CD14-positive monocyte (primary cell): ENCODE measurements around the gene BEST4. TPM values are rescaled to one million over a fixed set of nuclear protein-coding genes. Genes with fewer than 3 reads are reported as not detected.

Experiments
- DNase-seq, 3 donors: peaks; one replicate each; pipeline ENCODE4 v3.0.0-alpha.2; 2011 to 2022
- H2AFZ ChIP-seq: 2 replicates; pipeline ENCODE4 v1.6.0; 2012; ENCODE audit warnings: mild to moderate bottlenecking, low read depth, low read length, inconsistent platforms; ENCODE audit not compliant: insufficient read depth, poor library complexity, severe bottlenecking
- H3K27ac ChIP-seq, 2 donors: 1 replicate in 1 of 2; 2 replicates in 1 of 2; pipeline ENCODE4 v1.5.1; 2012 to 2013; ENCODE audit warnings: low read length in 2 of 2, control low read depth in 1 of 2, inconsistent platforms in 1 of 2, low read depth in 1 of 2, mild to moderate bottlenecking in 1 of 2
- H3K27me3 ChIP-seq, 2 donors: one replicate each; pipeline versions ENCODE4 v1.6.0 to v1.6.1; 2011 to 2013; ENCODE audit warnings: low read length in 2 of 2; ENCODE audit not compliant: control insufficient read depth in 2 of 2, insufficient read depth in 2 of 2
- H3K36me3 ChIP-seq, 2 donors: replicated peaks in 1 of 2; 1 replicate in 1 of 2; 2 replicates in 1 of 2; pipeline versions ENCODE4 v1.5.1 to v1.6.1; 2012 to 2013; ENCODE audit warnings: low read length in 2 of 2, control low read depth in 1 of 2, inconsistent platforms in 1 of 2, mild to moderate bottlenecking in 1 of 2; ENCODE audit not compliant: insufficient read depth in 2 of 2, control insufficient read depth in 1 of 2
- H3K4me1 ChIP-seq, 2 donors: 1 replicate in 1 of 2; 2 replicates in 1 of 2; pipeline versions ENCODE4 v1.5.1 to v1.6.1; 2012 to 2013; ENCODE audit warnings: low read length in 2 of 2, control low read depth in 1 of 2, inconsistent platforms in 1 of 2, mild to moderate bottlenecking in 1 of 2, moderate library complexity in 1 of 2; ENCODE audit not compliant: insufficient read depth in 2 of 2, control insufficient read depth in 1 of 2
- H3K4me2 ChIP-seq: replicated peaks from 2 replicates; pipeline ENCODE3; 2012; ENCODE audit warnings: low read length, moderate library complexity, mild to moderate bottlenecking; ENCODE audit not compliant: poor library complexity, severe bottlenecking; ENCODE audit errors: extremely low read depth
- H3K4me3 ChIP-seq, 3 experiments: fragments of 200-600 bp in 1 of 3; sonication (generic) in 1 of 3; replicated peaks in 1 of 3; 1 replicate in 2 of 3; 2 replicates in 1 of 3; pipeline ENCODE4 v1.5.1; 2011 to 2013; ENCODE audit warnings: low read length in 3 of 3, mild to moderate bottlenecking in 3 of 3, control low read depth in 2 of 3, low read depth in 2 of 3, inconsistent platforms in 1 of 3, moderate library complexity in 1 of 3
- H3K79me2 ChIP-seq: 2 replicates; pipeline ENCODE4 v1.6.0; 2012; ENCODE audit warnings: mild to moderate bottlenecking, control low read depth, inconsistent platforms, low read length, moderate library complexity; ENCODE audit not compliant: insufficient read depth
- H3K9ac ChIP-seq: 2 replicates; pipeline ENCODE4 v1.6.0; 2017; ENCODE audit warnings: low read length, mild to moderate bottlenecking; ENCODE audit not compliant: insufficient read depth, poor library complexity, severe bottlenecking
- H3K9me3 ChIP-seq, 2 donors: replicated peaks in 1 of 2; 1 replicate in 1 of 2; 2 replicates in 1 of 2; pipeline versions ENCODE4 v1.5.1 to v1.6.1; 2012 to 2013; ENCODE audit warnings: low read length in 2 of 2, control low read depth in 1 of 2; ENCODE audit not compliant: control insufficient read depth in 1 of 2, insufficient read depth in 1 of 2
- H4K20me1 ChIP-seq: 2 replicates; pipeline ENCODE4 v1.6.0; 2012; ENCODE audit warnings: mild to moderate bottlenecking, low read length, control low read depth, moderate library complexity; ENCODE audit not compliant: insufficient read depth
- H3K27ac Mint-ChIP-seq, 7 donors: one replicate each; pipeline ENCODE4 v1.8.0; 2020; ENCODE audit warnings: mild to moderate bottlenecking in 7 of 7, mixed read lengths in 7 of 7, moderate library complexity in 6 of 7, inconsistent platforms in 2 of 7
- H3K27me3 Mint-ChIP-seq, 3 donors: one replicate each; pipeline ENCODE4 v1.8.0; 2021 to 2022; ENCODE audit warnings: low read depth in 3 of 3, mild to moderate bottlenecking in 3 of 3, mixed read lengths in 3 of 3, moderate library complexity in 3 of 3, inconsistent platforms in 1 of 3
- H3K36me3 Mint-ChIP-seq, 2 donors: one replicate each; pipeline ENCODE4 v1.8.0; 2020; ENCODE audit warnings: mixed read lengths in 2 of 2, inconsistent platforms in 1 of 2, mild to moderate bottlenecking in 1 of 2
- H3K4me1 Mint-ChIP-seq: one replicate; pipeline ENCODE4 v1.8.0; 2020; ENCODE audit warnings: mild to moderate bottlenecking, mixed read lengths
- H3K4me3 Mint-ChIP-seq, 2 donors: one replicate each; pipeline ENCODE4 v1.8.0; 2020; ENCODE audit warnings: mild to moderate bottlenecking in 2 of 2, mixed read lengths in 2 of 2, moderate library complexity in 1 of 2
- H3K9me3 Mint-ChIP-seq, 7 donors: one replicate each; pipeline ENCODE4 v1.8.0; 2020 to 2022; ENCODE audit warnings: mixed read lengths in 7 of 7, mild to moderate bottlenecking in 6 of 7, moderate library complexity in 6 of 7, inconsistent platforms in 2 of 7
- WGBS: methylation state at CpG from one replicate; pipeline ENCODE4 v1.1.5; 2013; ENCODE audit warnings: missing lambda C conversion rate; ENCODE audit not compliant: insufficient coverage; 5-methylcytosine and 5-hydroxymethylcytosine counted together
- intact Hi-C, 2 donors: fragments of 100-400 bp; cut with micrococcal nuclease; formaldehyde crosslinking; loops; one replicate each; pipeline versions ENCODE4 v1.15.0 to v1.15.1; 2023
- polyA plus RNA-seq, 3 donors: library from polyadenylated mRNA; depleted of rRNA in 1 of 3; unstranded in 2 of 3; stranded (reverse) in 1 of 3; fragments of 300-500 nt in 2 of 3; fragments of >200 nt in 1 of 3; fragmentation: Illumina TruSeq in 2 of 3; gene quantifications; 1 replicate in 2 of 3; 2 replicates in 1 of 3; pipeline ENCODE4 v1.2.3, GENCODE V29; 2012 to 2021
- TF ChIP-seq, protein P1 (sequence below): fragments of 200-600 bp; IDR thresholded peaks from one replicate; pipeline ENCODE4 v1.8.0; 2022; ENCODE audit warnings: antibody characterized with exemption, mild to moderate bottlenecking

The BEST4 gene
- polyA plus RNA-seq, 3 donors, result 0.19 TPM; not detected in 2

DNA sequence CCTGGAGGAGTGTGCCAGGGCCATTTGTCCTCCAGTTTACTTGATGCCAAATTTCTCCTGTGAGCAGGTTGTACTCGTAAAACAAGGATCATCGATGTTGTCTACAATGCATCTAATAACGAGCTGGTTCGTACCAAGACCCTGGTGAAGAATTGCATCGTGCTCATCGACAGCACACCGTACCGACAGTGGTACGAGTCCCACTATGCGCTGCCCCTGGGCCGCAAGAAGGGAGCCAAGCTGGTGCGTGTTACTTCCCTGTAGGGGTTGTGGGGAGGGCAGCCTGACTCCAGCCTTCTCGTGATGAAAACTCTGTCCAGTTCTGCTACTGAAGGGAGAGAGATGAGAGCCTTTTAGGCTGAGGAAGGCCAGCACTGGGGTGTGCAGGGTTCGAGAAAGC, 10.4 kb downstream of the BEST4 start:
- DNase-seq, result no peak
- Histone ChIP-seq H3K79me2 (peaks cover 34% of the 10 kb centered on the region), H3K27me3 (no peaks in the 10 kb centered on the region), H3K9me3 (no peaks in the 10 kb centered on the region), H3K9ac (no peak overlapping the region), H4K20me1 (peaks cover 45% of the 10 kb centered on the region), H3K4me1 (peaks cover 23 to 31% of the 10 kb centered on the region in 2 donors), H3K4me2 (peak overlapping the region; percentile 11), H3K4me3 (no peak overlapping the region), H3K27ac (peak overlapping the region in 1 of 2 donors; percentile 93), H2AFZ (no peak overlapping the region), H3K36me3 (peaks cover 32 to 54% of the 10 kb centered on the region in 2 donors)
- peak overlapping the region in 6 of 7 donors; percentile 46 to 79 (median 72) for H3K27ac Mint-ChIP-seq
- H3K4me1 Mint-ChIP-seq, result peaks cover 34% of the 10 kb centered on the region
- peaks cover 46 to 57% of the 10 kb centered on the region in 2 donors for H3K36me3 Mint-ChIP-seq
- intact Hi-C loops, result loop anchor here (5.0 to 10.0 kb wide), 4 partner anchors 35 to 525 kb away; partner anchors contain the start of gene EIF2B3 (in 1 of the 2)
- peaks cover 0 to 3% (median 0%) of the 10 kb centered on the region in 3 donors for H3K27me3 Mint-ChIP-seq
- TF ChIP-seq, protein P1, sequence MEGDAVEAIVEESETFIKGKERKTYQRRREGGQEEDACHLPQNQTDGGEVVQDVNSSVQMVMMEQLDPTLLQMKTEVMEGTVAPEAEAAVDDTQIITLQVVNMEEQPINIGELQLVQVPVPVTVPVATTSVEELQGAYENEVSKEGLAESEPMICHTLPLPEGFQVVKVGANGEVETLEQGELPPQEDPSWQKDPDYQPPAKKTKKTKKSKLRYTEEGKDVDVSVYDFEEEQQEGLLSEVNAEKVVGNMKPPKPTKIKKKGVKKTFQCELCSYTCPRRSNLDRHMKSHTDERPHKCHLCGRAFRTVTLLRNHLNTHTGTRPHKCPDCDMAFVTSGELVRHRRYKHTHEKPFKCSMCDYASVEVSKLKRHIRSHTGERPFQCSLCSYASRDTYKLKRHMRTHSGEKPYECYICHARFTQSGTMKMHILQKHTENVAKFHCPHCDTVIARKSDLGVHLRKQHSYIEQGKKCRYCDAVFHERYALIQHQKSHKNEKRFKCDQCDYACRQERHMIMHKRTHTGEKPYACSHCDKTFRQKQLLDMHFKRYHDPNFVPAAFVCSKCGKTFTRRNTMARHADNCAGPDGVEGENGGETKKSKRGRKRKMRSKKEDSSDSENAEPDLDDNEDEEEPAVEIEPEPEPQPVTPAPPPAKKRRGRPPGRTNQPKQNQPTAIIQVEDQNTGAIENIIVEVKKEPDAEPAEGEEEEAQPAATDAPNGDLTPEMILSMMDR, result no peak
- no peaks in the 10 kb centered on the region for H3K9me3 Mint-ChIP-seq
- WGBS, result 82% methylated on average over 13 of the region's 14 CpGs
- peak overlapping the region in 1 of 2 donors; percentile 9 for H3K4me3 Mint-ChIP-seq

DNA sequence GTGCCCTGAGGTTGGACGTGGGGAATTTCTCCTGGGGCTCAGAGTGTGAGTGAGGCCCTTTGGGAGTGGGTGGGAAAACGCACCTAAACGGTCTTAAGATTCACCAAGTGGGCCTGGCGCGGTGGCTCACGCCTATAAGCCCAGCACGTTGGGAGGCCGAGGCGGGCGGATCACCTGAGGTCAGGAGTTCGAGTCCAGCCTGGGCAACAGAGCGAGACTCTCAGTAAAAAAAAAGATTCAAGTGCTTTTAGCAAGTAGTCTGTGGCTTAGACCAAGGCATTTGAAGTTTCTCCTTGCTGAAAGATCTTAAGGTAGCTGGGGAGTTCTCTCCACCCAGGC, 11.3 kb downstream of the BEST4 start:
- Histone ChIP-seq H3K9me3 (no peaks in the 10 kb centered on the region), H3K4me2 (peak overlapping the region; percentile 86), H3K36me3 (peaks cover 32 to 52% of the 10 kb centered on the region in 2 donors), H3K27ac (peak overlapping the region; percentile 86 to 93), H4K20me1 (peaks cover 45% of the 10 kb centered on the region), H3K9ac (peak overlapping the region; percentile 90), H3K4me1 (peaks cover 23 to 31% of the 10 kb centered on the region in 2 donors), H3K4me3 (peak overlapping the region in 2 of 3 experiments; percentile 86 to 90), H3K27me3 (no peaks in the 10 kb centered on the region), H3K79me2 (peaks cover 34% of the 10 kb centered on the region), H2AFZ (no peak overlapping the region)
- H3K9me3 Mint-ChIP-seq, result no peaks in the 10 kb centered on the region
- TF ChIP-seq, protein P1, result no peak
- peaks cover 0 to 2% (median 0%) of the 10 kb centered on the region in 3 donors for H3K27me3 Mint-ChIP-seq
- H3K27ac Mint-ChIP-seq, result peak overlapping the region; percentile 92 to 100 (median 96)
- peaks cover 34% of the 10 kb centered on the region for H3K4me1 Mint-ChIP-seq
- no peak for DNase-seq
- peaks cover 44 to 53% of the 10 kb centered on the region in 2 donors for H3K36me3 Mint-ChIP-seq
- 58% methylated on average over 8 of the region's 12 CpGs for WGBS
- intact Hi-C loops, result loop anchor here (5.0 to 10.0 kb wide), 4 partner anchors 34 to 526 kb away; partner anchors contain the start of gene EIF2B3 (in 1 of the 2)
- H3K4me3 Mint-ChIP-seq, result peak overlapping the region; percentile 92 to 96
